T-helper 1 cell treated with Interleukin-12 subunit alpha and Interleukin-12 subunit beta and Interleukin-4 antibody, amounts not matched to agents 30 μg/mL and 1 μg/mL, for 36 hours (primary cell): ENCODE data around the gene ADGRF5.
"Not testable (repeated sequence)": the region's sequence is repeated elsewhere in the genome, so short reads cannot be mapped to it uniquely, and the experiment has no call there.

Experiments used
- H3K27ac Mint-ChIP-seq: one replicate; pipeline ENCODE4 v1.8.0; 2021; ENCODE audit warnings: mild to moderate bottlenecking, mixed read lengths
- H3K27me3 Mint-ChIP-seq: one replicate; pipeline ENCODE4 v1.8.0; 2021; ENCODE audit warnings: low read depth, mixed read lengths
- H3K36me3 Mint-ChIP-seq: one replicate; pipeline ENCODE4 v1.8.0; 2021; ENCODE audit warnings: low read depth, mixed read lengths
- H3K4me1 Mint-ChIP-seq: one replicate; pipeline ENCODE4 v1.8.0; 2021; ENCODE audit warnings: low read depth, mixed read lengths
- H3K4me3 Mint-ChIP-seq: one replicate; pipeline ENCODE4 v1.8.0; 2021; ENCODE audit warnings: mild to moderate bottlenecking, moderate library complexity, mixed read lengths
- H3K9me3 Mint-ChIP-seq: one replicate; pipeline ENCODE4 v1.8.0; 2021; ENCODE audit warnings: mixed read lengths

The ADGRF5 gene

DNA sequence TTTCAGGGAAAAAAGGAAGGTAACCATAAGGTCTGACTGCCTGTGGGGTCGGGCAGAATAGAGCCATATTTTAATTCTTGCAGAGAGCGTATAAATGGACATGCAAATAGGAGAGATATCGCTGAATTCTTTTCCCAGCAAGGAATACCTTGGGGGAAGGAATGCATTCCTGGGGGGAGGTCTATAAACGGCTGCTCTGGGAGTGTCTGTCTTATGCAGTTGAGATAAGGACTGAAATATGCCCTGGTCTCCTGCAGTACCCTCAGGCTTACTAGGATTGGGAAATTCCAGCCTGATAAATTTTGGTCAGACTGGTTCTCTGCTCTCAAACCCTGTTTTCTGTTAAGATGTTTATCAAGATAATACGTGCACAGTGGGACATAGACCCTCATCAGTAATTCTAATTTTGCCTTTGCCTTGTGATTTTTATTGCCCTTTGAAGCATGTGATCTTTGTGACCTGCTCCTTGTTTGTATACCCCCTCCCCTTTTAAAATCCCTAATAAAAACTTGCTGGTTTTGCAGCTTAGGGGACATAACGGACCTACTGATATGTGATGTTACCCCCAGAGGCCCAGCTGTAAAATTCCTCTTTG, 79.4 kb downstream of the ADGRF5 start:
- H3K4me1 Mint-ChIP-seq, H3K4me3 Mint-ChIP-seq, H3K27ac Mint-ChIP-seq, H3K36me3 Mint-ChIP-seq, H3K27me3 Mint-ChIP-seq: not testable (repeated sequence)
- H3K9me3 Mint-ChIP-seq, result peaks cover 24% of the 10 kb centered on the region

DNA sequence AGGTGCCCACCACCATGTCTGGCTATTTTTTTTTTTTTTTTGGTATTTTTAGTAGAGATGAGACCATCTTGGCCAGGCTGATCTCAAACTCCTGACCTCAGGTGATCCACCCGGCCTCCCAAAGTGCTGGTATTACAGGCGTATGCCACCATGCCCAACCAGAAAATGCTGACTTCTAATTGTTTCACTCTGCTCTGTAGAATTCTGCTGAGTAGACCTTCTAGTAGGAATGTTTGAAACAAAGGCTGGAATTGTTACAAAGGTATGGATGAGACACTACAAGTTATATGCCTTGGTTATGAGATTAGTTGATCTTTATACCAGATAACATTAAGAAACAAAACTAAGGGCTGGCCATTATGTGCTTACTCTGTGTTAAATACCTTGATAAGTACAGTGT, 83.7 kb downstream of the ADGRF5 start:
- H3K4me1 Mint-ChIP-seq, result no peaks in the 10 kb centered on the region
- no peak overlapping the region for H3K4me3 Mint-ChIP-seq
- no peaks in the 10 kb centered on the region for H3K36me3 Mint-ChIP-seq
- H3K9me3 Mint-ChIP-seq, result peaks cover 23% of the 10 kb centered on the region
- no peaks in the 10 kb centered on the region for H3K27me3 Mint-ChIP-seq
- no peak overlapping the region for H3K27ac Mint-ChIP-seq

DNA sequence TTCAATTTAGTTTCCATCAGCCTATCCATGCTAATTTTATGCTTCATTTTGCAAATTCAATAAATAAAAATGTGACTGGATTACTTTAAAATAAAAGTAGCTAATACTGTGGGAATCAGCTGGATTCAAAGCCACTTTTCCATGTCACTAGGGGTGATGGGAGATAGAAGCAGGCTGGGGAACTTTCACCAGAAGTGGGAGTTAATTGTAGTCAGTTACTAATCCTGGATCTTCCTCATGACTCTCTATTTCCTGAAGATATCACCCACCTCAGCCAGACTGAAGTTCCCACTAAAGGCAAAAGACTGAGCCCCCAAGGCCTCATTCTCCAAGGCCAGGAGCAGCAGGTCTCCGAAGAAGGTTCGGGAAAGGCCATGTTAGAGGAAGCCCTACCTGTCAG, 86.7 kb downstream of the ADGRF5 start:
- H3K27me3 Mint-ChIP-seq, H3K27ac Mint-ChIP-seq, H3K36me3 Mint-ChIP-seq: not testable (repeated sequence)

DNA sequence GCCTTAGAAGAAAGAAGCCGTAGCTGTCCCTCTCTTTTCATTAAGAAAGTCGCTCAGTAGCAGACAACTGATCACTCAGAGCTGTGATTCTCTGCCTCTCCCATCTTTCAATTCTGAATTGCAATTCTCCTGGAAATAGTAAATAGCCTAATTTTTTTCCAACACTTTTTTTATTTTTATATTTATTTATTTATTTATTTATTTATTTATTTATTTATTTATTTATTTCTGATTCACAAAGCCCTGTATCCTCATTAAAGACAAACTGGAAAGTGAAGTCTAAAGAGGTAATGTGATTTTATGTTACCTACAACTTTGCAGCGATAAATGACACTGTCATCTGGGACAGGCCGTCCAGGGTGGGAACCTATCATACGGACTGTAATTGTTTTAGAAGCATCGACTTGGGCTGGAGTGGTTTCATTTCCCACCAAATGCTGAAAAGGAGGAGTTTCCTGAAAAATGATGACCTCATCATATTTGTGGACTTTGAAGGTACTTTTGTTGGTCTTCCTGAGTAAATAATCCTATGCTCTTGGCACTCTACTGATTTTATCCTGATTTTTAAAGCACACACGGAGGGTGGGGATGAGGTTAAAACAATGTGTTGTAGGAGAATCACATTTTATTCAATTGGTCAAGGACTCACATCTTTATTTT, 87.4 kb downstream of the ADGRF5 start:
- H3K4me3 Mint-ChIP-seq, H3K4me1 Mint-ChIP-seq, H3K27me3 Mint-ChIP-seq, H3K9me3 Mint-ChIP-seq, H3K36me3 Mint-ChIP-seq, H3K27ac Mint-ChIP-seq: not testable (repeated sequence)

More for the DNA sequence above, 86.7 kb downstream of the ADGRF5 start:
- H3K4me1 Mint-ChIP-seq, H3K9me3 Mint-ChIP-seq, H3K4me3 Mint-ChIP-seq: not testable (repeated sequence)

DNA sequence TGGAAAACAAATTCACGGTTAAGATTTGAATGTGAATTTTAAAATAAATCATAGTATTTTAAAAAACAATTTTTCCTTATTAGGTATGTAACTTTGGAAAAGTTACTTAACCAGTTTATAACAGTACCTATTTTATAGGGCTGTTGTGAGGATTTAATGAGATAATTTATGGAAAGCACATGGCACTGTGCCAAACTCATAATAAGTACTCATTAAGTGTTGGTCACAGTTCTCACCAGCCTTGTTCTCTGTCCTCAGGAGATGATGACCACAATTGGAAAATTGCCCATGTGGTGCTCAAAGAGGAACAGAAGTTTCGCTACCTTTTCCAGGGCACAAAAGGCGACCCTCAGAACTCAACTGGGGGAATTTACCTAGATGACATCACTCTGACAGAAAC, 88.9 kb downstream of the ADGRF5 start:
- H3K27ac Mint-ChIP-seq, result no peak overlapping the region
- H3K27me3 Mint-ChIP-seq, result no peaks in the 10 kb centered on the region
- H3K9me3 Mint-ChIP-seq, result no peaks in the 10 kb centered on the region
- H3K36me3 Mint-ChIP-seq, result no peaks in the 10 kb centered on the region
- H3K4me1 Mint-ChIP-seq, result no peaks in the 10 kb centered on the region
- no peak overlapping the region for H3K4me3 Mint-ChIP-seq

DNA sequence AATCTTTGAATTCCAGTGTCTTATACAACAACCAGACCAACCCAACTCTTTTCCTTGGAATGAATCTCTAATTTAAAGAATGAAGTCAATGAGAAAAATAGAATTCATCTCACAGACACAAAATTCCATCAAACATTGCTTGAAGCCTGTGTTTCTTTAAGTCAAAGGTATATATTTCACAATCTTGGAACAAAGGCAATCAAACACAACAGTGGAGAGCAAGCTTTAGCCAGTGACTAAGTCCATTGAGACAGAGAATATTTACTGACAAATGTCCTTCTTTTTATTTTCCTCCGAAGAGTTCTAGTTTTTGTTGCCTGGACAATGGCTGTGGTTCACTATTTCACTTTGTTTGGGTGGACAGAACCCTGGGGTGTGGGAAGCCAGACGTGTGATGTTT, 92.8 kb downstream of the ADGRF5 start:
- no peaks in the 10 kb centered on the region for H3K4me1 Mint-ChIP-seq
- H3K9me3 Mint-ChIP-seq, result no peaks in the 10 kb centered on the region
- H3K4me3 Mint-ChIP-seq, result no peak overlapping the region
- no peak overlapping the region for H3K27ac Mint-ChIP-seq
- H3K36me3 Mint-ChIP-seq, result no peaks in the 10 kb centered on the region
- peaks cover 3% of the 10 kb centered on the region for H3K27me3 Mint-ChIP-seq

DNA sequence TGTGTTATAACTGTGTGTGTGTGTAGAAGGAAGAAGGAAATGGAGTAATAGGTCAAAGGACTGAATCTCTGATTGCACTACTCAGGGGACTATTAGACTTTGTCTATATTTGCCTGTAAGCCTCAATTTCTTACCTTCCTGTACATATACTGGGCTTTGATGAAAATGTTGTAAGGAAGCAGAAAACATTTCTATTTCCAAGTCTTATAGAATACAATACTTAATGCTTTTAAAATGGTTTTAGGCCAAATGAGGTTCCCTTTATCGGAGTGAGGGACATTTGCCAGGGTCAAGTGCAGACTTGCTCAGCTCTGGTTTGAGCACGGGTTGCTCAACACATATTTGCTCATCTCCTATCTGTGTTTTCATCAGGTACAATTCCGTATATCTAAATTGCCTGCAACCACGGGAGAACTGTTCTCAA, 100.3 kb downstream of the ADGRF5 start:
- Mint-ChIP-seq H3K27ac (no peak overlapping the region), H3K27me3 (no peaks in the 10 kb centered on the region), H3K4me3 (no peak overlapping the region), H3K36me3 (no peaks in the 10 kb centered on the region), H3K4me1 (no peaks in the 10 kb centered on the region), H3K9me3 (no peaks in the 10 kb centered on the region)

DNA sequence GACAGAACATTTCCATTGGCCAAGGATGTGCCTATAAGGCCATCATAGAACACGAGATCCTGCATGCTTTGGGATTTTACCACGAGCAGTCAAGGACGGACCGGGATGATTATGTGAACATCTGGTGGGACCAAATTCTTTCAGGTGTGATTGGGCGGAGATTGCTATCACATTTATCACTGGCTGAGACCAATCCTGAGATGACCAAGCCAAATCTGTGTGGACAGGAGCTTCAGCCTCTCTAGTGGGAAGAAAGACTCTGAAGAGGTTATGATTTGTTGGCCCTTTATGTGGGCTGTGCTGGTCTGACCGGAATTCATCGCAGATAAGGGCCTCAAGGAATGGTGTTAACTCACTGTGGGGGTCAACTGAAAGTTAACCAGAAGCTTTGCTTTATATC, 102.2 kb downstream of the ADGRF5 start:
- Mint-ChIP-seq H3K9me3 (no peaks in the 10 kb centered on the region), H3K4me3 (no peak overlapping the region), H3K27ac (no peak overlapping the region), H3K4me1 (no peaks in the 10 kb centered on the region), H3K27me3 (peaks cover 4% of the 10 kb centered on the region), H3K36me3 (no peaks in the 10 kb centered on the region)

DNA sequence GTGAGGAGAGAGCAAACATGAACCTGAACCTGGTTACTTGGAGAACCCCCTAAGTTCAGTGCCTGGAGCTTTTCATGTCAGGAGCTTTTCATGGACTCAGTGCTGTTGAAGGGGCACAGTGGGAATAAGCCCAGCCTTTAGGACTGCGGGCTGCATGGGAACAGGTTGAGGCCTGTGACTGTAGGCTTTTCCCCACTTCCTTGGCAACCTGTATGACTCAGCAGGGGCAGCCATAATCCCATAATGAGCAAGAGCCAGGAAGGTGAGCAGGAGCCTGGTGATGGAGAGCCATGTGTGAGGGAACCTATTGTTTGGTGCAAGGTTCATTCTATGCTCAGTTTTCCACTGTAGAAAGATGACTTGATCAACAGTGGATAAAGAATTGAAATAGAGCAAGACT, 105.1 kb downstream of the ADGRF5 start:
- Mint-ChIP-seq H3K27ac (no peak overlapping the region), H3K27me3 (peaks cover 4% of the 10 kb centered on the region), H3K9me3 (no peaks in the 10 kb centered on the region)

DNA sequence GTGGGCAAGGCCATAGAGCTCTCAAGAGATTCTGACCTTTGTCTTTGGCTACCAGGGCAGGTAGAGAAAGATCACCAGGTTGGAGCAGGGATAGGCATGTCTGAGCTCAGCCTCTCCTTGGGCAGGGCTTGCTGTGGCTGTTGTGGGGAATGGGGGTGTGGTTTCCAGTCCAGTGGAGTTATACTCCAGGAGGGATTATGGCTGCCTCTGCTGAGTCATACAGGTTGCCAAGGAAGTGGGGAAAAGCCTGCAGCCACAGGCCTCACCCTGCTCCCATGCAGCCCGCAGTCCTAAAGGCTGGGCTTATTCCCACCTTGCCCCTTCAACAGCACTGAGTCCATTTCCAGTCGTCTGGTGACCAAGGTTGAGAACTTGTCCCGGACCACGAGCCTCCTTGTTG, 106.6 kb downstream of the ADGRF5 start:
- Mint-ChIP-seq H3K36me3 (no peaks in the 10 kb centered on the region), H3K4me1 (no peaks in the 10 kb centered on the region), H3K27ac (no peak overlapping the region), H3K9me3 (no peaks in the 10 kb centered on the region), H3K4me3 (no peak overlapping the region), H3K27me3 (peaks cover 4% of the 10 kb centered on the region)

More for the DNA sequence above, 105.1 kb downstream of the ADGRF5 start:
- H3K36me3 Mint-ChIP-seq, result no peaks in the 10 kb centered on the region
- H3K4me1 Mint-ChIP-seq, result no peaks in the 10 kb centered on the region
- no peak overlapping the region for H3K4me3 Mint-ChIP-seq

DNA sequence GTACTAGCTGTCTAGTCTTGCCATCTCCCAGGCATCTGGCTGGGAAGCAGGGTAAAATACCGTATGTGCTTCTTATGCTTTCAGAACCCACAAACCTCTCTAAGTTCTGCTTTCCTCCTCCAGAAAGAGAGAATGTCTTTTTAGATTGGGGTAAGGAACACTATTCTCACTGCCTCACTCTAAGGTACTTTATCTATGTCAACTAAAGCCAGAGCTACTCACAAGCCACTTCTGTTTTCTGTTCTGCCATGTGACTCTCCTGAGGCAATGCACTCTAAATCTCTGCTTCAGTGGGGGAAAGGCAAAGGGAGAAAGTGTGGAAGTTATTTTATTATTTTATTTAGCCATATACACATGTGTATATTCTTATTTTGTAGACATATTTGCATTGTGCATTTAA, 112.9 kb downstream of the ADGRF5 start:
- Mint-ChIP-seq H3K4me3 (no peak overlapping the region), H3K4me1 (no peaks in the 10 kb centered on the region), H3K9me3 (no peaks in the 10 kb centered on the region), H3K27me3 (peaks cover 5% of the 10 kb centered on the region), H3K27ac (no peak overlapping the region), H3K36me3 (no peaks in the 10 kb centered on the region)
